Subcutaneous adipose tissue (tissue), 4 donors: Measurements from ENCODE around the gene RSBN1L. TPM values are rescaled to one million over a fixed set of nuclear protein-coding genes. Genes with fewer than 3 reads are reported as not detected.

ENCODE experiments used
- CTCF ChIP-seq: fragments of 450-650 bp; IDR thresholded peaks from one replicate; pipeline ENCODE4 v1.5.1; 2016; ENCODE audit warnings: low read depth, mild to moderate bottlenecking, control low read depth, antibody characterized with exemption, moderate library complexity
- total RNA-seq, 4 donors: library from RNA; depleted of rRNA; stranded (reverse); fragments of >200 nt; gene quantifications; one replicate each; pipeline ENCODE4 v1.1.0, GENCODE V29; 2016

The RSBN1L gene
- total RNA-seq, 4 donors from 2014 or later: 16.0 to 20.6 (median 18.5) TPM

GRCh38 chr7:77747718-77748117, 51.5 kb downstream of the RSBN1L start:
- no peak for TF ChIP-seq CTCF

- TF ChIP-seq CTCF: no peak
Observed at GRCh38 chr7:77752016-77752415, 55.8 kb downstream of the RSBN1L start.

GRCh38 chr7:77753173-77753572, 56.9 kb downstream of the RSBN1L start:
- no peak for TF ChIP-seq CTCF

- no peak for TF ChIP-seq CTCF
Observed at GRCh38 chr7:77757589-77757988, 61.3 kb downstream of the RSBN1L start.

GRCh38 chr7:77759294-77759889, 63.1 kb downstream of the RSBN1L start:
- no peak for TF ChIP-seq CTCF

- TF ChIP-seq CTCF: no peak
Observed at GRCh38 chr7:77760809-77761453, 64.7 kb downstream of the RSBN1L start.

- no peak for TF ChIP-seq CTCF
Observed at GRCh38 chr7:77765481-77765880, 69.2 kb downstream of the RSBN1L start.
